C4-2B (cell line): ENCODE measurements around the gene OR8H2.

ENCODE experiments used
- CTCF ChIP-seq: fragments of 450-650 bp; conservative IDR thresholded peaks from 2 replicates; pipeline ENCODE4 v1.5.1; 2017; ENCODE audit warnings: mild to moderate bottlenecking
- ZFX ChIP-seq: fragments of 450-650 bp; IDR thresholded peaks from 2 replicates; pipeline ENCODE4 v1.6.1; 2017

GRCh38 chr11:56089697-56090096 lies 13.8 kb upstream of the OR8H2 start:
- peak; percentile 52 for TF ChIP-seq CTCF
- no peak for TF ChIP-seq ZFX
